ENCODE results near the gene ARMC3. TPM values are rescaled to one million over a fixed set of nuclear protein-coding genes. Genes with fewer than 3 reads are reported as not detected.
A peak's percentile ranks its signal among the peaks of the same experiment; 100 is the strongest.
"Not testable (repeated sequence)": the region's sequence is repeated elsewhere in the genome, so short reads cannot be mapped to it uniquely, and the experiment has no call there.

Gene ARMC3
- total RNA-seq, 4 donors from 2014 or later = not detected

- no peak for DNase-seq
- no peak for TF ChIP-seq CTCF (IDR thresholded peaks at IDR 0.05)
- TF ChIP-seq POLR2A (IDR thresholded peaks at IDR 0.05) = no peak
- intact Hi-C loops (cut with DNase I) = no loop called here
- WGBS, 2 donors = 80 to 88% methylated on average over 9 of the region's 9 CpGs
- H3K9me3 ChIP-seq = no peaks in the 10 kb centered on the region
- H3K27ac ChIP-seq = no peak overlapping the region
- peaks cover 0 to 23% (median 9%) of the 10 kb centered on the region in 3 donors for H3K4me1 ChIP-seq
- no peaks in the 10 kb centered on the region for H3K36me3 ChIP-seq
- peaks cover 0 to 19% (median 0%) of the 10 kb centered on the region in 4 donors for H3K27me3 ChIP-seq
- peak overlapping the region in 2 of 4 donors; percentile 35 to 65 for H3K4me3 ChIP-seq
Measured at GRCh38 chr10:22927166-22927565, 687 bp upstream of the ARMC3 start.

GRCh38 chr10:22929053-22929452, 1.2 kb downstream of the ARMC3 start:
- H3K27ac ChIP-seq; H3K4me3 ChIP-seq; intact Hi-C loops (cut with DNase I); H3K9me3 ChIP-seq; DNase-seq; H3K36me3 ChIP-seq: not testable (repeated sequence)
- Histone ChIP-seq H3K4me1 (peaks cover 0 to 29% (median 9%) of the 10 kb centered on the region in 3 donors), H3K27me3 (peaks cover 0 to 26% (median 0%) of the 10 kb centered on the region in 4 donors)
- 91 to 95% methylated on average over 4 of the region's 4 CpGs for WGBS, 2 donors

GRCh38 chr10:22931948-22932347, 4.1 kb downstream of the ARMC3 start:
- no peak for DNase-seq
- H3K27me3 ChIP-seq = peaks cover 0 to 21% (median 0%) of the 10 kb centered on the region in 4 donors
- no peak for TF ChIP-seq POLR2A (IDR thresholded peaks at IDR 0.05)
- no peak for TF ChIP-seq CTCF (IDR thresholded peaks at IDR 0.05)
- H3K9me3 ChIP-seq = no peaks in the 10 kb centered on the region
- peak overlapping the region in 2 of 4 donors; percentile 6 to 54 for H3K27ac ChIP-seq
- no peaks in the 10 kb centered on the region for H3K36me3 ChIP-seq
- WGBS, 2 donors = 19 to 30% methylated on average over 2 of the region's 2 CpGs
- no peak overlapping the region for H3K4me3 ChIP-seq
- intact Hi-C loops (cut with DNase I) = no loop called here
- peaks cover 0 to 29% (median 9%) of the 10 kb centered on the region in 3 donors for H3K4me1 ChIP-seq

GRCh38 chr10:22932626-22933370, 4.9 kb downstream of the ARMC3 start:
- Histone ChIP-seq H3K4me1 (peaks cover 0 to 24% (median 7%) of the 10 kb centered on the region in 3 donors), H3K9me3 (no peaks in the 10 kb centered on the region), H3K27ac (peak overlapping the region in 3 of 4 donors; percentile 6 to 54 (median 54)), H3K27me3 (peaks cover 0 to 13% (median 0%) of the 10 kb centered on the region in 4 donors), H3K4me3 (peak overlapping the region in 1 of 4 donors; percentile 16), H3K36me3 (no peaks in the 10 kb centered on the region)
- TF ChIP-seq POLR2A (IDR thresholded peaks at IDR 0.05) = no peak
- TF ChIP-seq CTCF (IDR thresholded peaks at IDR 0.05) = no peak
- DNase-seq = no peak
- WGBS, 2 donors = 54 to 62% methylated on average over 5 of the region's 5 CpGs
- intact Hi-C loops (cut with DNase I) = no loop called here

- Histone ChIP-seq H3K4me1 (peaks cover 0 to 19% (median 5%) of the 10 kb centered on the region in 3 donors), H3K36me3 (no peaks in the 10 kb centered on the region), H3K27me3 (peaks cover 0 to 7% (median 0%) of the 10 kb centered on the region in 4 donors), H3K4me3 (no peak overlapping the region), H3K9me3 (no peaks in the 10 kb centered on the region), H3K27ac (no peak overlapping the region)
- WGBS, 2 donors = 80 to 86% methylated on average over 3 of the region's 3 CpGs
- intact Hi-C loops (cut with DNase I) = no loop called here
- no peak for TF ChIP-seq POLR2A (IDR thresholded peaks at IDR 0.05)
- no peak for TF ChIP-seq CTCF (IDR thresholded peaks at IDR 0.05)
- no peak for DNase-seq
Measured at GRCh38 chr10:22934726-22935125, 6.9 kb downstream of the ARMC3 start.

All from esophagus squamous epithelium (tissue), 5 donors.